Lower lobe of right lung (tissue), 2 donors: ENCODE measurements around the gene GM2A. TPM values are rescaled to one million over a fixed set of nuclear protein-coding genes. Genes with fewer than 3 reads are reported as not detected.

Experiments used
- ATAC-seq, 2 donors: fragments of 200-7000 bp; cut with Tn5 transposase; one replicate each; pipeline ENCODE4 v1.9.1; 2020 to 2022; ENCODE audit warnings: mild to moderate bottlenecking in 2 of 2, moderate library complexity in 2 of 2
- DNase-seq: peaks from one replicate; pipeline ENCODE4 v3.0.0-alpha.2; 2020
- H3K27ac ChIP-seq: fragments of 200-600 bp; one replicate; pipeline ENCODE4 v1.8.0; 2022
- H3K27me3 ChIP-seq: fragments of 200-600 bp; one replicate; pipeline ENCODE4 v1.8.0; 2022; ENCODE audit warnings: low read depth
- H3K36me3 ChIP-seq: fragments of 200-600 bp; one replicate; pipeline ENCODE4 v1.8.0; 2022; ENCODE audit warnings: mild to moderate bottlenecking
- H3K4me1 ChIP-seq: fragments of 200-600 bp; one replicate; pipeline ENCODE4 v1.8.0; 2022
- H3K4me3 ChIP-seq: fragments of 200-600 bp; one replicate; pipeline ENCODE4 v1.8.0; 2022; ENCODE audit warnings: mild to moderate bottlenecking
- H3K9me3 ChIP-seq: fragments of 200-600 bp; one replicate; pipeline ENCODE4 v1.8.0; 2022
- intact Hi-C: fragments of 100-400 bp; cut with DNase I; formaldehyde crosslinking; loops from one replicate; pipeline ENCODE4 v1.11.0; 2022
- total RNA-seq: library from RNA; stranded (reverse); fragmentation: NEBNext Ultra II Directional; extraction: Animal tissue kit (Norgen Biotek cat#: 25700); gene quantifications from one replicate; pipeline ENCODE4 v1.2.1, GENCODE V29; 2021
- TF ChIP-seq, protein P1 (sequence below): fragments of 200-600 bp; IDR thresholded peaks from one replicate; pipeline ENCODE4 v1.8.0; 2022; ENCODE audit warnings: antibody characterized with exemption, mild to moderate bottlenecking
- donor health status: DM: no; HTN: yes; CAD: no; lungs with severe emphysema.

Gene GM2A
- total RNA-seq, 1 donor from 2014 or later, result 129 TPM

DNA sequence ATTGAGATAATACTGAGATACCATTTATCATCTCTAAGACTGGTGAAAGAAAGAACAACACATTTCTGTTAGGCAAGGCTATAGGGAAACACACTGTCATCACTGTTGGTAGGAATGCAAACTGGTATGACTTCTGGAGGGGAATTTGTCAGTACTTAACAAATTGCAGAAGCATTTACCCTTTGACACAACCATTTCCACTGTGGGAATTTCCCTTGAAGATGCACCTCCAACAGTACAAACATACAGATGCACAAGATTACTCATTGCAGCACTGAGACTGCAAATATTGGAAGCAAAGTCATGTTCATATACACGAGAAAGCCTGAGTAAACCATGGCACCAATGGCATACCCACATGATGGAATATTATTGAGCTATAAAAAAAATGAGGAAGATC is 17.6 kb downstream of the GM2A start:
- TF ChIP-seq, protein P1, sequence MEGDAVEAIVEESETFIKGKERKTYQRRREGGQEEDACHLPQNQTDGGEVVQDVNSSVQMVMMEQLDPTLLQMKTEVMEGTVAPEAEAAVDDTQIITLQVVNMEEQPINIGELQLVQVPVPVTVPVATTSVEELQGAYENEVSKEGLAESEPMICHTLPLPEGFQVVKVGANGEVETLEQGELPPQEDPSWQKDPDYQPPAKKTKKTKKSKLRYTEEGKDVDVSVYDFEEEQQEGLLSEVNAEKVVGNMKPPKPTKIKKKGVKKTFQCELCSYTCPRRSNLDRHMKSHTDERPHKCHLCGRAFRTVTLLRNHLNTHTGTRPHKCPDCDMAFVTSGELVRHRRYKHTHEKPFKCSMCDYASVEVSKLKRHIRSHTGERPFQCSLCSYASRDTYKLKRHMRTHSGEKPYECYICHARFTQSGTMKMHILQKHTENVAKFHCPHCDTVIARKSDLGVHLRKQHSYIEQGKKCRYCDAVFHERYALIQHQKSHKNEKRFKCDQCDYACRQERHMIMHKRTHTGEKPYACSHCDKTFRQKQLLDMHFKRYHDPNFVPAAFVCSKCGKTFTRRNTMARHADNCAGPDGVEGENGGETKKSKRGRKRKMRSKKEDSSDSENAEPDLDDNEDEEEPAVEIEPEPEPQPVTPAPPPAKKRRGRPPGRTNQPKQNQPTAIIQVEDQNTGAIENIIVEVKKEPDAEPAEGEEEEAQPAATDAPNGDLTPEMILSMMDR, result no peak
- Histone ChIP-seq H3K4me1 (no peaks in the 10 kb centered on the region), H3K27me3 (no peaks in the 10 kb centered on the region), H3K27ac (no peak overlapping the region), H3K9me3 (no peaks in the 10 kb centered on the region), H3K36me3 (peaks cover 47% of the 10 kb centered on the region), H3K4me3 (no peak overlapping the region)
- ATAC-seq (no peak), DNase-seq (no peak)
- intact Hi-C loops, result no loop called here

DNA sequence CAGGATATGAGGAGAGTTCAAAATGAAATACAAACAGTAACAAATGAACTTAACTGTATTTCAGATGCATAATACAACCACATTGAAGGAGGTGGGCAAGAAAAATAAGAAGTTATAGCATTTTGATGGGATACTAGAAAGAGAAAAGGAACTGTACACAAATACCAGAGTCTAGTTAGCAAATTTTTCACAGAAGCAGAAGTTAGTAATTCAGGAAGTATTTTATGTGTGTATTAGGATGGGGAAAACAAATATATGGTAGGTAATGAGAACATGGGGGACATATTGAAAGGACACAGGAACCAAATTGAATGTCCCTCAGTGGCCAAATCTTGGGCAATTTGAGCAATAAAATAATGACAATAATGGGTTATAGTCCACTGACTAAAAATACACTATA is 18.4 kb downstream of the GM2A start:
- no peaks in the 10 kb centered on the region for H3K27me3 ChIP-seq
- DNase-seq (no peak), ATAC-seq (no peak)
- H3K4me3 ChIP-seq, result no peak overlapping the region
- TF ChIP-seq, protein P1, result no peak
- H3K9me3 ChIP-seq, result no peaks in the 10 kb centered on the region
- intact Hi-C loops, result no loop called here
- peaks cover 40% of the 10 kb centered on the region for H3K36me3 ChIP-seq
- H3K27ac ChIP-seq, result no peak overlapping the region
- no peaks in the 10 kb centered on the region for H3K4me1 ChIP-seq

DNA sequence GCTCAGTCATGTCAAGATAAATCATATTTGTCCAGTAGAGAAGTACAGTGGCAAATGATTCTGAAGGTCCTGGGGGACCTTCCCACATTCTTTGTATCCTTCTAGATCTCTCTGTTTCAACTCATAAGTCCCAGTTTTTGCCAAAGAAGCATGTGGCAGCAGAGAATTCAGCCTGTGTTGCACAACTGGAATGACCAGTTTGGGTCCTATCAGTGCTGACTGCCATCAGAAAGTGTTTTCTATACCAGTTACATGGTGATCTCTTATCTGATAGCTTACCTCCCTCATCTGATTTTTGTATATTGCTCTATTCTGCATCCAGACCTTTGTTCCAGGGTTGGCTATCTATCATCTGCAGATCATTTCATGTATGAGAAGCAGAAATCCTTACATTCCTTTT is 21.7 kb downstream of the GM2A start:
- no peak for DNase-seq
- no peaks in the 10 kb centered on the region for H3K4me1 ChIP-seq
- H3K27ac ChIP-seq, result no peak overlapping the region
- intact Hi-C loops, result no loop called here
- H3K27me3 ChIP-seq, result no peaks in the 10 kb centered on the region
- H3K36me3 ChIP-seq, result peaks cover 7% of the 10 kb centered on the region
- no peak overlapping the region for H3K4me3 ChIP-seq
- no peak for ATAC-seq
- TF ChIP-seq, protein P1, result no peak
- no peaks in the 10 kb centered on the region for H3K9me3 ChIP-seq

DNA sequence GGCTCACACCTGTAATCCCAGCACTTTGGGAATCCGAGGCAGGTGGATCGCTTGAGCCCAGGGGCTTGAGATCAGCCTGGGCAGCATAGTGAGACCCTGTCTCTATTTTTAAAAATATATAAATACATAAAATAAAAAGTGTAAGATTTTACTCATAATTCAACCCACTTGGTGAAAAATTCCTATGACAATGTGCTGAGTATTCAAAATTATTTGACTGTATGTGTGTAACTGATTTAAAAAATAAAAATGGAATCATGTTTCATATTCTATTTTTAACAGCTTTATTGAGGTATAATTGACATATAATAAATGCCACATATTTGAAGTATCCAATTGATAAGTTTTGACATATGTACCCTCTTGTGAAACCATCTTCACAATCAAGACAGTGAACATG is 22.8 kb downstream of the GM2A start:
- no peak for DNase-seq
- no peak overlapping the region for H3K27ac ChIP-seq
- ATAC-seq, result no peak
- H3K4me3 ChIP-seq, result no peak overlapping the region
- intact Hi-C loops, result no loop called here
- no peaks in the 10 kb centered on the region for H3K36me3 ChIP-seq
- no peaks in the 10 kb centered on the region for H3K27me3 ChIP-seq
- H3K4me1 ChIP-seq, result no peaks in the 10 kb centered on the region
- TF ChIP-seq, protein P1, result no peak
- no peaks in the 10 kb centered on the region for H3K9me3 ChIP-seq

DNA sequence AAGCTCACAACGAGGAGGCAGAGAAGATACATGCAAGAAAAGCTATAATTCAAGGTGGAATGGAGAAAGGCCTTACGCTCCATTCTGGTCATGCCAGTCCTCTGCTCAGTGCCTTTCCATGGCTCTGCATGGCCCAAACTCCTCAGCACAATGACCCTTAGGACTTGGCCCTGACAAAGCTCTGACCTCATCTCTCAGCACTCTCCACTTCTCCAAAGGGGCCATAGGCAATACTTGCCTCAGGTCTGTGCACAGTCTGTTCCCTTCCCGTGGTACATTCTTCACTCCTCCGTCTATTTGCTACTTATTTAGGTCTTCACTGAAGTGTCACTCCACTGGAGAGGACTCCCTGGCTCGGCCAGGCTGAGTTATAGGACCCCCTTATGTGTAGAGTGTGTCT is 25.9 kb downstream of the GM2A start:
- intact Hi-C loops, result no loop called here
- H3K9me3 ChIP-seq, result no peaks in the 10 kb centered on the region
- H3K4me3 ChIP-seq, result no peak overlapping the region
- TF ChIP-seq, protein P1, result no peak
- no peak for DNase-seq
- no peak overlapping the region for H3K27ac ChIP-seq
- no peaks in the 10 kb centered on the region for H3K4me1 ChIP-seq
- no peaks in the 10 kb centered on the region for H3K36me3 ChIP-seq
- ATAC-seq, result peak in 1 of 2 donors; percentile 57
- no peaks in the 10 kb centered on the region for H3K27me3 ChIP-seq

DNA sequence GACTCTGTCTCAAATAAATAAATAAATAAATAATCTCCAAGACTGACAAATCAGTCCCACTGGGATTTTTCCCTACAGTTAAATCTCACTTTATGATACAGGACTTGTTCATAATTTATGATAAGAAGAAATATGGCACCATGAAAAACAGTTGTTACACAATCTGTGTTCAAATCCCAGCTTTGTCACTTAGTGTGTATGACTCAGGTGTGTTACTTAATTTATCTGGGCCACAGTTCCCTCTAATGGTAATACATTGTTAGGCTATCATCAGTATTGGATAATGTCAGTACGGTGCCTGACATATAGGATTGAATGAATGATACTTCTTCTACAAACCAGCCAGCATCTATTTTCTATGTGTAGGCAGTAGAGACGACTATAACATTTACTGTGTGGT is 27.5 kb downstream of the GM2A start:
- Histone ChIP-seq H3K27me3 (no peaks in the 10 kb centered on the region), H3K27ac (no peak overlapping the region), H3K9me3 (no peaks in the 10 kb centered on the region), H3K4me3 (no peak overlapping the region), H3K36me3 (no peaks in the 10 kb centered on the region), H3K4me1 (no peaks in the 10 kb centered on the region)
- intact Hi-C loops, result no loop called here
- no peak for DNase-seq
- ATAC-seq, result no peak
- TF ChIP-seq, protein P1, result no peak
